NCI-H1694 treated with DMSO at 0.1 percent for 48 hours (cell line): Measurements from ENCODE around the gene NEDD4L.
A peak's percentile ranks its signal among the peaks of the same experiment; 100 is the strongest.

Experiments used
- DNase-seq: peaks from one replicate; lab custom pipeline; 2025; lab: John Stamatoyannopoulos, UW

Gene NEDD4L

GRCh38 chr18:58118536-58118935, 74.5 kb downstream of the NEDD4L start:
- DNase-seq, result no peak

DNA sequence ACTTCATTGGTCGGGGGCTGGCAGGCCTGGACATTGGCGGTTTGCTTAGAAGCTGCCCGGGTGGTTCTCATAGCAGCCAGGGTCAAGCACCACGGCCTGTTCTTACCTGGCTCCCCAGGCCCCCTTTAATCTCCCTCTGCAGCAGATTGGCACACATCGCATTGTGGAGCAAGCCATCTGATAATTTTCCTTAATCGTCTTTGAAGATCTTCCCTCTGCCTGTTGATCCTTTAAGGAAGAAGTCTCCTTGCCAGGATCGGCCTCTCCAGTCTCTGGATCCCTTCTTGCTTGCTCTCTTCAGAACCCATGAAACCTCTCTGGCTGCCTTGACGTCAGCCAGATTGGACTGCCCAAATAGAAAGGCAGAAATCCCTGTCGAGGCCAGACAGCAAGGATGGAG, 75.8 kb downstream of the NEDD4L start:
- DNase-seq, result no peak

GRCh38 chr18:58124475-58124874, 80.4 kb downstream of the NEDD4L start:
- no peak for DNase-seq

- DNase-seq, result no peak
Measured at GRCh38 chr18:58125183-58125582, 81.2 kb downstream of the NEDD4L start.

GRCh38 chr18:58125756-58126155, 81.7 kb downstream of the NEDD4L start:
- DNase-seq, result no peak

GRCh38 chr18:58128381-58129374, 84.7 kb downstream of the NEDD4L start:
- no peak for DNase-seq

DNA sequence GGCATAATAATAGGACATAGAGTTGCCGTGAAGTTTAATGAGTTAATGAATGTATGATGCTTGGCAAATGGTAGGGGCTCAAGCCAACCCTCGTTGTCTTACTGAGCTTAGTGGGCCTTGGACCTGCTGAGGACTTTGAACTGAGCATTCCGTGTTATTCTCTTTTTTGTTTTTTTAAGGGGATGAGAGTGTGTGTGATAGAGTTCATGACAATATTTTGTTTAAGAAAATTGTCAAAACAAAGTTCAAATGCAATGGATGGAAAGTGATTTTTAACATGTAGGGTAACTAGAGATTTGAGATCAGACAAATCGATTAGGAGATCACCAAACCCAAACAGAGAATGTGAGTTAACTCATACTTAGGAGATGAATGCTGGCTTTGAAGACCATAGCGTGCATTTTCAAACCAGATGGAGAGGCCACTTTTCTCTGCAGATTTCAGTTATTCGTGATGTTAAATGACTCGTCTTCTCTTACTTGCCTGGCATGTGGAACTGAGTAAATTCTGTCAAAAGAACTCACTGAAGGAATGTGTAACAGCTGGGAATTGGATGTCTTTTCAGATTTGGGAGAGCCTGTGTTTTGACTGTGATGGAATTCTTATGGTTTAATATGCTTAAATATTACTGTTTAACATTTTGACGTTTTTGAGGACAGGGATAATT, 88.7 kb downstream of the NEDD4L start:
- DNase-seq, result no peak

DNA sequence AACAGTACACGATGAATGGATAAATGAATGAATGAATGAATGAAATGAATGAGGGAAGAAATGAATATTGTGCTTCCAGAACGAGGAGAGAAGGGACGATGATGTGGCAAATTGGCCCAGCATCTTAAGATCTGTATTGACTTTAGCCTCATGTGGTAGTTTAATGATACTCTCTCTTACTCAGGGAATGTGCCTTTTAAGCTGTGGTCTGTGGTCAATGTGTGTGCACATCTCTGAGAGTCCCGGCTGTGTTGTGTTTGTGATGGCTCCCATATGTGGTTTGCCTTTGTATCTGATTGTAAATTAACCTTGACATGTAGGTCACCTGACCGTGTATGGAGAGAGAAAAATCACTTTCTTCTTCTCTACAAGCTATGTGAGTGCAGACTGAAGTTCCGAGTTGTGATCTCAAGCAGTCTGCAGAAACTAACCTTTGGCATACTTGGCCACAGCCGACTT, 91.2 kb downstream of the NEDD4L start:
- DNase-seq, result no peak

- DNase-seq, result peak; percentile 43
Measured at GRCh38 chr18:58135701-58136331, 91.8 kb downstream of the NEDD4L start.

DNA sequence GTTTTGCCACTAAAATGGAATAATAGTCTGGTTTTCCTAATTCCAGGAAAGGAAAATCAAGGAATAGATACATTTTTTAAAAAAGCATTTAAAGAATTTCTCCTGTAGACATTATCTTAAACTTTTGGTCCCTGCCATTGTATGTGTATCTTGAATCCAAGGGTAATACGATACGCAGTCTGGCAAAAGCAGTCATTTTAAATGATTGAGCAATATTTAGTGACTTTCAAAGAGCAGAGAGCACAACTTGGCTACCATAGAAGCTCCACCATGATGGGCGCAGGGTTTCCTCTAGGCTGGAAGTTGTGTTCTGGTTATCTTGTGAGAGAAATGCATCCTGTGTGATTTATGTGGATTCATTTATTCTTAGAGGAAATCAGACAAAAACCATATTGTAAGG, 92.9 kb downstream of the NEDD4L start:
- no peak for DNase-seq

DNA sequence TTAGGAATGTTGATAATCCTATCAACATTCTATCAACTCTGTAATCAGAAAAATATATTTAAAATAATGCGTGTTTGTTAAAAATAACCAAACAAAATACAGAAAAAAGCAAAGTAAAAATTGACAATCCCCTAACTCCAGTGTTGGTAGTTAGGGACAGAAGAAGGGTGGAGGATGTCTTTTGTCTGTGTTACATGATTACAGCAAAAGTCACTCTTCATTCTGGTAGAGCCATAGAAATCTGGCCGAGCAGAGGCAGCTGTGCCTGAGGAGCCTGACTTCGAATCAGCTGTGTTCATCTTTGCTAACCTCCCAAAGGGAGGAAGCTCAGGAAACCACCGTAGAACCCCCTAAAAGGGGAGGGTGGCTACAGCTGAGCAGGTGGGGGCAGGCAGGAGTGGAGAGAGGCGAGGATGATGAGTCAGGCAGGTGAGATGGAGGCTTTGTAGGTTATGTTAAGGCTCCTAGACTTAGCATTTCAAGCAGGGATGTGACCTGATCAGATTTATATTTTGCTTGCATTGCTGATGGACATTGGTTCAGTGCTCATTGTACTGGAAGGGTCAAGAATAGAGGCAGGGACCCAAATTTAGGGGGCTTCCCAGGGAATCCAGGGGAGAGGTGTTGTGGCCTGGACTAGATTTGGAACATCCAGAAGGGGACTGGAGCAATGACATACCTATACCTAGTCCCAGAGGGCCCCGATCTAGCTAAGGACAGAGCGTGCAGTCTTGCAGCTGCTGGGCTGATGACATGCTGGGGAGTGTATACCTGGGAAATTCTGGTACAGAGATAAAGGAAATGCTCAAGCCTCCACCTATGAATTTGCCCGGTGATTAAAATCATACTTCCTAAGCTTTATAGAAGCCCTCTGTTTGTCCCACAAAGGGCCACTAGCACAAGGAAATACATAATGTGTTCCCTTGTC, 95.7 kb downstream of the NEDD4L start:
- no peak for DNase-seq

DNA sequence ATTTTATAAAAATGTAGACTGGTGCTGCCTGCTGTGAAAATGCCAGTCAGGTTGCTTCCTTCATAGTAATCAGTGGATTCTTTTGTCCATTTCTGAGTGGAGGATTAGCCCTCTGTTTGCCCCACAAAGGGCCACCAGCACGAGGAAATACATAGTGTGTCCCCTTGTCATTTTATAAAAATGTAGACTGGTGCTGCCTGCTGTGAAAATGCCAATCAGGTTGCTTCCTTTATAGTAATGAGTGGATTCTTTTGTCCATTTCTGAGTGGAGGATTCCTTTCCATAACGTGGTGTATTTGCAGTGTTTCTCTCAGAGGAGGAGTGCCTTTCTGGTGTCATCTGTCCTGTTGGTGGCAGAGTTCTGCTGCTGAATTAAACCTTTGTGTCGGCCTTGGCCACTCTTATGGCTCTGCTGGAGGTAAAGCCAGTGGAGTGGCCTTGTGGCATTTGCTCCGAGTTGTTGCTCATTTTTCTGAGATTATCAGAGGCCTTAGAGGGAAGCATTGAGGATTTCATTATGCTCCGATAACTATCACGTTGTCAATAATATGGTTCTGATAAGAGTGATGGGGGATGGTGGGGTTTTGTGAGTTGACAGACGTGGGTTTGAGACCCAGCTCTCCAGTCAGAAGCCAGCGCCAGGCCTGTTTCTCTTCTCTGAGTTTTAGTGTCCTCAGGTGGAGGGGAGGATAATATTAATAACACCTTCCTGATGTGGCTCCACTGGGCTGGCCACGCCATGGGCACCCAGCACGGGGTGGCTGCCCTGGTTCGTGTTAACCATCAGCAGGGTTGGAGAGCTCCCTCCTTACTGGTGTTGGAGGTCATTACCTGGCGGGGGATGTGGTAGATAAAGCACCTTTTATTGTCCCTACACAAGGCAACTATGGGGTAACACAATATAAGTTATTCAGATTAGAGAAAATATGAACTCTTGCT, 96.6 kb downstream of the NEDD4L start:
- no peak for DNase-seq

DNA sequence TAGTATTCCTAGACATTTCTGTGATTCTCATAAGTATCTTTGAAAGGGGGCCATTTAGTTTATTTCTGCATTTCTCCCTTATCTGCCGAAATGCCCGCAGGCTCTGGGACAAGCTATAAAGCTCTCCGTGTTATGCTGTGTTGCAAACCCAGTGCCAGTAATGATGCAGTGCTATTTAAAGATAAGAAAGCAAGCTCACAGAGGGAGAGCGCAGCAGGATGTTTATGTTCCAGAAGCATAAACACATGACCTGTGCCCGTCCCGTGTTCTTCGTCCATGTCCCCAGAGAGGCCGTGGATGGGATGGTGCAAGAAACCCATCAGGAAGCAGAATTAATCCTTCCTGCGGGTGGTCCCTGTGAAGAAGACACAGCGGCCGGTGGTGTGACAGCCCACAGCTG, 99.4 kb downstream of the NEDD4L start:
- no peak for DNase-seq

GRCh38 chr18:58144106-58144505, 100.1 kb downstream of the NEDD4L start:
- no peak for DNase-seq

- DNase-seq, result no peak
Measured at GRCh38 chr18:58144671-58145285, 100.8 kb downstream of the NEDD4L start.

GRCh38 chr18:58146099-58146498, 102.1 kb downstream of the NEDD4L start:
- no peak for DNase-seq

- no peak for DNase-seq
Measured at GRCh38 chr18:58148954-58149471, 105.0 kb downstream of the NEDD4L start.

DNA sequence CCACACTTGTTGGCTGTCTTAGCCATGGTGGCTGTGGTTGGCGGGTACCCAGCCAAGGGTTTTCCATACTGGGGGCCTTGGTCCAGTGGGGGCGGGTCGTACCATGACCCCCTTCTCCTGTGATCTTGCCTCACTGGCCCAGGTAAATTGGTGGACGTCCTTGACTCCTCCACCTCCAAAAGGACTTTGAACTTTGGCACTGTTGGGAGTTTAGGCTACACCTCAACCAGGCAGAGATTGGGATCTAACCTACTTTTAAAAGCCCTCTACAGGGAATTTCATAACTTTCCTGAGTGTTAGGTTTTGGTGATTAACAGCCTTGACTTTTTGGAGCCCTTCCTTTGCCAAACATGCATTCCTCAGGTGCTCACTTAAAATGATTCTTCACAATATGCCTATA, 106.7 kb downstream of the NEDD4L start:
- DNase-seq, result no peak

DNA sequence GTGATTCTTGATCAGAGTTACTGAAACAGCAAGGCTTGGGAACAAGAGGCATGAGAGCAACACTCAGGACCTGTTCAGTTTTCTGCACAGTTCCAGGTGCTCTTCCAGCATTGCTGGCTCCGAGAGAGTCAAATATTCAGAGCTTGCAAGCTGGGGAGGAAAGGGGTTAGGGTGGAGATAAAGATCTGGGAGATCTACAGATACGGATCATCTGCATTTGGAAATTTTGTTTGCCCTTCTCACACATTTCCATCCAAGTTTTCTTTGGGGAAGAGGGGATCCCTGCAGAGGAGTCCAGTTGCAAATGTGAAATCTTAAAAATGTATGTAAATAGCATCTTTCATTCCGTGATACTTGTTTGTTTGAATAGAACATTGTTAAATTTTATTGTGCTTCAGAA, 108.2 kb downstream of the NEDD4L start:
- DNase-seq, result no peak

- DNase-seq, result no peak
Measured at GRCh38 chr18:58152891-58153290, 108.9 kb downstream of the NEDD4L start.
